ENCODE results near the gene CYB5D1. TPM values are rescaled to one million over a fixed set of nuclear protein-coding genes. Genes with fewer than 3 reads are reported as not detected.

Gene CYB5D1, protein sequence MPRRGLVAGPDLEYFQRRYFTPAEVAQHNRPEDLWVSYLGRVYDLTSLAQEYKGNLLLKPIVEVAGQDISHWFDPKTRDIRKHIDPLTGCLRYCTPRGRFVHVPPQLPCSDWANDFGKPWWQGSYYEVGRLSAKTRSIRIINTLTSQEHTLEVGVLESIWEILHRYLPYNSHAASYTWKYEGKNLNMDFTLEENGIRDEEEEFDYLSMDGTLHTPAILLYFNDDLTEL
- 8.8 and 11.5 TPM in 2 replicates for total RNA-seq

GRCh38 chr17:7857713-7858521 is at the start of gene CYB5D1:
TSS of gene CYB5D1 (plus strand) at chr17:7858003. CDS start at chr17:7858135, 132 bp downstream.

DNA sequence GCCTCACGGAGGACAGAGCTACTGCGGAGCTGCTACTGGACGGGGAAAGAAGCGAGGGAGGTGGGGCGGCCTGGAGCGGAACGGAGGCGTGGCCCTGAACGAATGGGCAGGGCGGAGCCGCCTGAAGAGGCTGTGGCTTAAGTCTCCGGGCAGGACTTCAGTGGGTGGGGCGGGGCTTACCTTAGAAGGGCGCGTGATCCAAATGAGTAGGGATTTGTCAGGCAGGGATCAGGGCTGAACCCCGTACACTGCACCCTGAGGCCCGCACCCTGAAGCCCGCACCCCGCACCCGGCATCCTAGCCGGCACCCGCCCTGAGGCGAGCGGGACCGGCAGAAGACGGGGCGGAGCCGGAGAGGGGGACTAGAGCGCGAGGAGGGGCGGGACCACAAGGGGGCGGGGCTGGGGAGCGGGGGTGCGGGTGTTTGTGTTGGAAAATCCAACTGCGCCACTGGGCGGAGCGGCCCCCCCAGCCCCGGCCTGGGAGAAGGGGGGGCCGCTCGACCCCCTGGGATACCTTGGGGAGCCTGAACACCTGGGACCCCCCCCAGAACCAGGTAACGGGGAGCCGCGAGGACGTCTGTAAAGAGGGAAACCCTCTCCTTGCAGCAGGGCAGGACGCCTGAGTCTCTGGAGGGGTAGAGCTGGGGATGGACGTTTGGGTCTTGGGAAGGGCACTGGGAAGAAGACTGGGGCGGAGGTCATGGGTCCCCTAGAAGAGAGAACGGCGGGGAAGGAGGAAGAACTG is 23.8 kb upstream of the CYB5D1 start, which contains the start of gene KDM6B:
TSS of gene KDM6B (plus strand) at position 423 of the 747 bp plus-strand sequence. CDS start 11,338 bp downstream, outside the sequence.

GRCh38 chr17:7854851-7855659 is 2.7 kb upstream of the CYB5D1 start, which contains the start of gene TMEM88:
TSS of gene TMEM88 (plus strand) at chr17:7855066. CDS start at chr17:7855075, 9 bp downstream.

GRCh38 chr17:7856811-7857712 is 741 bp upstream of the CYB5D1 start, which contains the start of gene NAA38:
TSS of gene NAA38 (minus strand) at chr17:7857559. CDS start at chr17:7857463, 96 bp downstream.

DNA sequence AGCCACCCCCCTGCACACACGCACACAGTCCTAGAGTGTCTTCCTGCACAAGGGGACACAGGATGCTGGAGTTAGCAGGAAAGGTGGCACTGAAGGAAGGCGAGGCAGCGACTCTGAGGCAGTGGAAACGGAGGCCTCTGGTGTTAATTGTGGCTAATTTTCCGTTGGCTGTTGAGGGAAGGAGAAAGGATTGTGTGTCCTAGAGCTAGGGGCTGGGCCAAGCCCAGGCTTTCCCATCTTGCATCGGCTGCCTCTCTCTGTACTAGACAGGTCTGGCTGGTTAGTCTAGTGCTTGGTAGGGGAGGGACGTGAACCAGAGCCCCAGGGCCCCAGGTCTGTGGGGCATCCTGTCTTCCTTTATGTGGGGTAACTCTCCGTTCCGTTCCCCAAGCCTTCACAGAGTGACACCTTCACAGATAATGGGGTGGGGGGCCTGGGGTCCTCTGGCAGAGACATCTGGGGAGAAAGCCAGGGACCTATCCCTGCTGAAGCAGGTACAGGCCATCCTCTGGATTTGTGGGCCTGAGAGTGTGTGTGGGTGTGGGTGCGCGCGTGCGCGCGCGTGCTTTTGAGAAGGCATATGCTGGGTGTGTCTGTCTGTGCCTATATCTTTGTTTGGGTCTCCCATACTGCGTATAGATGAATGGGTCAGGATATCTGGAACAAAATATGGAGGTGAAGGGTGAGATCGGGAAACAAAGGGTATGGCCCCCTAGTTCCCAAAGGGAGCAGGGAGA is 30.5 kb downstream of the CYB5D1 start, which contains the start of gene CHD3:
TSS of gene CHD3 (plus strand) at position 606 of the 737 bp plus-strand sequence. CDS start 212 bp downstream, outside the sequence.

Small RNA genes within 50 kb of the gene (small RNA-seq; reads per million reads assigned to genes)
- 3.0 reads per million, percentile 87 among the genes with 10 or more reads in this experiment for gene SCARNA21

Other genes with a start within 250 kb of the CYB5D1 start
- gene FXR2, start 243.1 kb upstream of the CYB5D1 start, total RNA-seq: 27.6 and 35.8 TPM in 2 replicates
- 19.2 and 20.9 TPM in 2 replicates for gene SAT2, start 230.2 kb upstream of the CYB5D1 start, total RNA-seq
- gene SHBG, start 227.9 kb upstream of the CYB5D1 start, total RNA-seq: 0.37 and 0.39 TPM in 2 replicates
- gene ATP1B2, start 207.1 kb upstream of the CYB5D1 start, total RNA-seq: not detected in 2 replicates
- 30.9 and 46.9 TPM in 2 replicates for gene TP53, start 170.5 kb upstream of the CYB5D1 start, total RNA-seq
- 8.1 and 10.2 TPM in 2 replicates for gene WRAP53, start 169.5 kb upstream of the CYB5D1 start, total RNA-seq
- 0.37 and 0.59 TPM in 2 replicates for gene EFNB3, start 152.8 kb upstream of the CYB5D1 start, total RNA-seq
- 0.37 and 0.39 TPM in 2 replicates for gene DNAH2, start 140.3 kb upstream of the CYB5D1 start, total RNA-seq
- gene KDM6B, start 23.8 kb upstream of the CYB5D1 start, total RNA-seq: 3.3 and 5.1 TPM in 2 replicates
- 0.20 TPM in 1 of 2 replicates, not detected in the other for gene TMEM88, start 2.9 kb upstream of the CYB5D1 start, total RNA-seq
- 61.6 and 106 TPM in 2 replicates for gene NAA38, start 444 bp upstream of the CYB5D1 start, total RNA-seq
- 58.1 and 58.4 TPM in 2 replicates for gene CHD3, start 30.8 kb downstream of the CYB5D1 start, total RNA-seq
- 1.1 and 2.2 TPM in 2 replicates for gene RNF227, start 58.3 kb downstream of the CYB5D1 start, total RNA-seq
- under 0.01 and 0.98 TPM in 2 replicates for gene KCNAB3, start 71.9 kb downstream of the CYB5D1 start, total RNA-seq
- 27.2 and 38.6 TPM in 2 replicates for gene TRAPPC1, start 73.9 kb downstream of the CYB5D1 start, total RNA-seq
- 21.7 and 28.5 TPM in 2 replicates for gene CNTROB, start 74.2 kb downstream of the CYB5D1 start, total RNA-seq
- under 0.01 TPM in 1 of 2 replicates, not detected in the other for gene GUCY2D, start 144.6 kb downstream of the CYB5D1 start, total RNA-seq
- gene ALOX15B, start 181.1 kb downstream of the CYB5D1 start, total RNA-seq: 0.20 and 1.8 TPM in 2 replicates
- gene ALOX12B, start 229.7 kb downstream of the CYB5D1 start, total RNA-seq: 0.73 TPM in 1 of 2 replicates, not detected in the other